Heart left ventricle (tissue), 13 donors: ENCODE data around the gene MACF1.

Source experiments
- POLR2A ChIP-seq, 2 donors: fragments of 450-650 bp; IDR thresholded peaks; one replicate each; pipeline ENCODE4 v1.6.1; 2017; ENCODE audit warnings: antibody characterized with exemption in 2 of 2, mild to moderate bottlenecking in 2 of 2, moderate library complexity in 2 of 2
- TF ChIP-seq, protein P1 (sequence below), 12 donors: fragments of 200-600 bp; sonication (generic) in 4 of 12; IDR thresholded peaks; one replicate each; pipeline versions ENCODE4 v1.5.0 to v1.8.0; 2018 to 2022; ENCODE audit warnings: antibody characterized with exemption in 12 of 12, mild to moderate bottlenecking in 5 of 12
- donor health status: ischemic (EF 13 %, LVEDD 7.1; RV severe dilation, severe dysfunction).
- donor health status: DM: no; HTN: yes; CAD: no.
- donor health status: DM: no; HTN: no; CAD: no.
- donor health status: ischemic (EF 25% LVEDD 6.9; RV normal size, moderate dysfunction).
- donor health status: ischemic (EF 25% LVEDD 5.7; RV mildly dilated, moderate dysfunction).
- donor health status: ischemic (EF 35%, LVEDD 5.7; RV mildly dilated, moderate dysfunction).
- donor health status: nonischemic (EF 11% LVEDD 7.7; RV severe dilation, severe dysfunction).
- donor health status: DM: yes; HTN: yes; CAD: no.
- donor health status: PGD.
- donor health status: ischemic (EF 29% LVEDD 5.4; RV normal size, mild dysfunction).
- donor health status: nonischemic (EF 23%, LVEDD 6.1; RV moderate dilation, normal function).

DNA sequence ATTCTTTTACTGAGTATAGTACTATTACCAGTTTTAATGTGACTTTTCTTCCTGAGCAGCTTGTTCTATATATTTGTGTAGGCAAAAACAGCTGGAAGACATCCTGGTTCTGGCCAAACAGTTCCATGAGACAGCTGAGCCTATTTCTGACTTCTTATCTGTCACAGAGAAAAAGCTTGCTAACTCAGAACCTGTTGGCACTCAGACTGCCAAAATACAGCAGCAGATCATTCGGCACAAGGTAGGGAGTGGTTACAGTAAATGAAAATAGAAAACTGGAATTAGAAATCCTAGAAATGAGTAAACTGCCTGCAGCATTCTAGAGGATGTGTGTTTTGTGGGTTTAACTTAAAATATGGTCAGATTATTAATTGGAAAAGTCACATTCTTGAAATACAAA lies 222.9 kb downstream of the MACF1 start:
- TF ChIP-seq, protein P1, sequence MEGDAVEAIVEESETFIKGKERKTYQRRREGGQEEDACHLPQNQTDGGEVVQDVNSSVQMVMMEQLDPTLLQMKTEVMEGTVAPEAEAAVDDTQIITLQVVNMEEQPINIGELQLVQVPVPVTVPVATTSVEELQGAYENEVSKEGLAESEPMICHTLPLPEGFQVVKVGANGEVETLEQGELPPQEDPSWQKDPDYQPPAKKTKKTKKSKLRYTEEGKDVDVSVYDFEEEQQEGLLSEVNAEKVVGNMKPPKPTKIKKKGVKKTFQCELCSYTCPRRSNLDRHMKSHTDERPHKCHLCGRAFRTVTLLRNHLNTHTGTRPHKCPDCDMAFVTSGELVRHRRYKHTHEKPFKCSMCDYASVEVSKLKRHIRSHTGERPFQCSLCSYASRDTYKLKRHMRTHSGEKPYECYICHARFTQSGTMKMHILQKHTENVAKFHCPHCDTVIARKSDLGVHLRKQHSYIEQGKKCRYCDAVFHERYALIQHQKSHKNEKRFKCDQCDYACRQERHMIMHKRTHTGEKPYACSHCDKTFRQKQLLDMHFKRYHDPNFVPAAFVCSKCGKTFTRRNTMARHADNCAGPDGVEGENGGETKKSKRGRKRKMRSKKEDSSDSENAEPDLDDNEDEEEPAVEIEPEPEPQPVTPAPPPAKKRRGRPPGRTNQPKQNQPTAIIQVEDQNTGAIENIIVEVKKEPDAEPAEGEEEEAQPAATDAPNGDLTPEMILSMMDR (IDR thresholded peaks at IDR 0.05): no peak
- TF ChIP-seq POLR2A (IDR thresholded peaks at IDR 0.05): no peak
